Mucosa of rectum (tissue), 2 donors: ENCODE data around the gene MINDY3.
"Not testable (repeated sequence)": the region's sequence is repeated elsewhere in the genome, so short reads cannot be mapped to it uniquely, and the experiment has no call there.

ENCODE experiments used
- H3K27ac ChIP-seq, 2 donors: one replicate each; pipeline ENCODE4 v1.7.0; 2013; ENCODE audit warnings: inconsistent platforms in 2 of 2, low read depth in 2 of 2, low read length in 2 of 2
- H3K27me3 ChIP-seq, 2 donors: one replicate each; pipeline ENCODE4 v1.7.0; 2013; ENCODE audit warnings: low read length in 2 of 2; ENCODE audit not compliant: control insufficient read depth in 2 of 2, insufficient read depth in 2 of 2
- H3K36me3 ChIP-seq, 2 donors: one replicate each; pipeline ENCODE4 v1.7.0; 2013; ENCODE audit warnings: low read length in 2 of 2; ENCODE audit not compliant: control insufficient read depth in 2 of 2, insufficient read depth in 2 of 2
- H3K4me1 ChIP-seq, 2 donors: one replicate each; pipeline ENCODE4 v1.7.0; 2013; ENCODE audit warnings: low read length in 2 of 2, mild to moderate bottlenecking in 1 of 2; ENCODE audit not compliant: control insufficient read depth in 2 of 2, insufficient read depth in 2 of 2
- H3K4me3 ChIP-seq, 2 donors: one replicate each; pipeline ENCODE4 v1.7.0; 2013; ENCODE audit warnings: low read length in 2 of 2
- H3K9ac ChIP-seq, 2 donors: one replicate each; pipeline ENCODE4 v1.7.0; 2013; ENCODE audit warnings: low read length in 2 of 2, low read depth in 1 of 2, mild to moderate bottlenecking in 1 of 2
- H3K9me3 ChIP-seq, 2 donors: one replicate each; pipeline ENCODE4 v1.7.0; 2013; ENCODE audit warnings: low read length in 2 of 2; ENCODE audit not compliant: control insufficient read depth in 2 of 2
- donor health status: healthy.
- donor health status: Normal muscosa, but diverticular disease.

The MINDY3 gene

GRCh38 chr10:15876274-15876673 is 16.0 kb upstream of the MINDY3 start:
- not testable (repeated sequence) for H3K27me3 ChIP-seq, H3K27ac ChIP-seq, H3K36me3 ChIP-seq, H3K4me1 ChIP-seq, H3K9me3 ChIP-seq, H3K9ac ChIP-seq, H3K4me3 ChIP-seq

- not testable (repeated sequence) for H3K4me3 ChIP-seq, H3K27ac ChIP-seq, H3K27me3 ChIP-seq
Measured at GRCh38 chr10:15872645-15873044, 12.3 kb upstream of the MINDY3 start.

GRCh38 chr10:15871823-15872222 is 11.5 kb upstream of the MINDY3 start:
- Histone ChIP-seq H3K4me3 (no peak overlapping the region), H3K27ac (no peak overlapping the region), H3K27me3 (peaks cover 6 to 9% of the 10 kb centered on the region in 2 donors), H3K4me1 (no peaks in the 10 kb centered on the region), H3K9me3 (no peaks in the 10 kb centered on the region), H3K9ac (no peak overlapping the region), H3K36me3 (no peaks in the 10 kb centered on the region)

More at GRCh38 chr10:15872645-15873044, 12.3 kb upstream of the MINDY3 start:
- not testable (repeated sequence) for H3K9ac ChIP-seq, H3K9me3 ChIP-seq, H3K4me1 ChIP-seq, H3K36me3 ChIP-seq

- Histone ChIP-seq H3K4me3 (no peak overlapping the region), H3K27me3 (peaks cover 11 to 15% of the 10 kb centered on the region in 2 donors)
Measured at GRCh38 chr10:15869935-15870334, 9.6 kb upstream of the MINDY3 start.

GRCh38 chr10:15868006-15868405 is 7.7 kb upstream of the MINDY3 start:
- Histone ChIP-seq H3K36me3 (no peaks in the 10 kb centered on the region), H3K9ac (no peak overlapping the region), H3K4me3 (no peak overlapping the region), H3K9me3 (no peaks in the 10 kb centered on the region), H3K27ac (no peak overlapping the region), H3K27me3 (peaks cover 11 to 20% of the 10 kb centered on the region in 2 donors), H3K4me1 (no peaks in the 10 kb centered on the region)

More at GRCh38 chr10:15869935-15870334, 9.6 kb upstream of the MINDY3 start:
- Histone ChIP-seq H3K27ac (no peak overlapping the region), H3K4me1 (no peaks in the 10 kb centered on the region), H3K36me3 (no peaks in the 10 kb centered on the region), H3K9me3 (no peaks in the 10 kb centered on the region), H3K9ac (no peak overlapping the region)

GRCh38 chr10:15865304-15865703 is 5.0 kb upstream of the MINDY3 start:
- Histone ChIP-seq H3K36me3 (no peaks in the 10 kb centered on the region), H3K4me3 (no peak overlapping the region), H3K4me1 (no peaks in the 10 kb centered on the region), H3K9me3 (no peaks in the 10 kb centered on the region), H3K27me3 (peaks cover 11 to 20% of the 10 kb centered on the region in 2 donors), H3K9ac (no peak overlapping the region), H3K27ac (no peak overlapping the region)

- H3K4me1 ChIP-seq: peaks cover 0 to under 1% of the 10 kb centered on the region in 2 donors
- H3K27ac ChIP-seq: no peak overlapping the region
- H3K27me3 ChIP-seq: peaks cover 8 to 15% of the 10 kb centered on the region in 2 donors
- no peak overlapping the region for H3K9ac ChIP-seq
- H3K36me3 ChIP-seq: no peaks in the 10 kb centered on the region
- H3K4me3 ChIP-seq: no peak overlapping the region
- H3K9me3 ChIP-seq: no peaks in the 10 kb centered on the region
Measured at GRCh38 chr10:15864419-15864818, 4.1 kb upstream of the MINDY3 start.

GRCh38 chr10:15863733-15864132 is 3.4 kb upstream of the MINDY3 start:
- H3K4me1 ChIP-seq: peaks cover 2 to 7% of the 10 kb centered on the region in 2 donors
- peaks cover 8 to 14% of the 10 kb centered on the region in 2 donors for H3K27me3 ChIP-seq
- H3K36me3 ChIP-seq: no peaks in the 10 kb centered on the region
- no peak overlapping the region for H3K4me3 ChIP-seq
- H3K9ac ChIP-seq: no peak overlapping the region
- no peak overlapping the region for H3K27ac ChIP-seq
- no peaks in the 10 kb centered on the region for H3K9me3 ChIP-seq

- H3K27ac ChIP-seq: no peak overlapping the region
- no peaks in the 10 kb centered on the region for H3K9me3 ChIP-seq
- H3K4me1 ChIP-seq: peaks cover 2 to 7% of the 10 kb centered on the region in 2 donors
- H3K27me3 ChIP-seq: peaks cover 8 to 14% of the 10 kb centered on the region in 2 donors
- no peak overlapping the region for H3K9ac ChIP-seq
- no peaks in the 10 kb centered on the region for H3K36me3 ChIP-seq
- H3K4me3 ChIP-seq: no peak overlapping the region
Measured at GRCh38 chr10:15863323-15863722, 3.0 kb upstream of the MINDY3 start.

- Histone ChIP-seq H3K9ac (peak overlapping the region; percentile 75 to 78), H3K27me3 (peaks cover 3 to 6% of the 10 kb centered on the region in 2 donors), H3K27ac (peak overlapping the region; percentile 26 to 76)
Measured at GRCh38 chr10:15860692-15861201, 440 bp upstream of the MINDY3 start.

More at GRCh38 chr10:15860692-15861201, 440 bp upstream of the MINDY3 start:
- peaks cover 12 to 18% of the 10 kb centered on the region in 2 donors for H3K4me1 ChIP-seq
- no peaks in the 10 kb centered on the region for H3K9me3 ChIP-seq
- H3K4me3 ChIP-seq: peak overlapping the region; percentile 91 to 95
- H3K36me3 ChIP-seq: no peaks in the 10 kb centered on the region
